ENCODE measurements around the gene SLC2A2.
A peak's percentile ranks its signal among the peaks of the same experiment; 100 is the strongest.

The SLC2A2 gene

GRCh38 chr3:171001957-171002694 lies 24.4 kb downstream of the SLC2A2 start:
- H3K4me3 ChIP-seq (ENCODE audit: extremely low read depth, insufficient read depth, low read length, poor library complexity, severe bottlenecking): no peak overlapping the region
- no peaks in the 10 kb centered on the region for H3K9me3 ChIP-seq (ENCODE audit: control insufficient read depth, low read length)
- H3K4me1 ChIP-seq (ENCODE audit: control insufficient read depth, insufficient read depth, low read length, poor library complexity, severe bottlenecking): peaks cover 42% of the 10 kb centered on the region
- H3K27ac ChIP-seq (ENCODE audit: low read depth, low read length, severe bottlenecking): peak overlapping the region; percentile 38
- 96 to 100% methylated on average over 3 of the region's 5 CpGs for WGBS, 2 experiments (ENCODE audit: insufficient coverage in 2 of 2)
- H3K36me3 ChIP-seq (ENCODE audit: control insufficient read depth, insufficient read depth, low read length): no peaks in the 10 kb centered on the region

- no peaks in the 10 kb centered on the region for H3K9me3 ChIP-seq (ENCODE audit: control insufficient read depth, low read length)
- no peak overlapping the region for H3K27ac ChIP-seq (ENCODE audit: low read depth, low read length, severe bottlenecking)
- peaks cover 46% of the 10 kb centered on the region for H3K4me1 ChIP-seq (ENCODE audit: control insufficient read depth, insufficient read depth, low read length, poor library complexity, severe bottlenecking)
- WGBS, 2 experiments (ENCODE audit: insufficient coverage in 2 of 2): 100% methylated on average over 1 of the region's 1 CpG; no CpG with 5 or more reads in 1 of the 2 experiments
- no peaks in the 10 kb centered on the region for H3K36me3 ChIP-seq (ENCODE audit: control insufficient read depth, insufficient read depth, low read length)
- no peak overlapping the region for H3K4me3 ChIP-seq (ENCODE audit: extremely low read depth, insufficient read depth, low read length, poor library complexity, severe bottlenecking)
These were observed 25.1 kb downstream of the SLC2A2 start for GRCh38 chr3:171001250-171001893.

GRCh38 chr3:171000281-171000680 lies 26.2 kb downstream of the SLC2A2 start:
- no peak overlapping the region for H3K4me3 ChIP-seq (ENCODE audit: extremely low read depth, insufficient read depth, low read length, poor library complexity, severe bottlenecking)
- peaks cover 46% of the 10 kb centered on the region for H3K4me1 ChIP-seq (ENCODE audit: control insufficient read depth, insufficient read depth, low read length, poor library complexity, severe bottlenecking)
- H3K27ac ChIP-seq (ENCODE audit: low read depth, low read length, severe bottlenecking): no peak overlapping the region
- 86 to 100% methylated on average over 1 of the region's 4 CpGs for WGBS, 2 experiments (ENCODE audit: insufficient coverage in 2 of 2)
- no peaks in the 10 kb centered on the region for H3K36me3 ChIP-seq (ENCODE audit: control insufficient read depth, insufficient read depth, low read length)
- no peaks in the 10 kb centered on the region for H3K9me3 ChIP-seq (ENCODE audit: control insufficient read depth, low read length)

- H3K9me3 ChIP-seq (ENCODE audit: control insufficient read depth, low read length): no peaks in the 10 kb centered on the region
- H3K27ac ChIP-seq (ENCODE audit: low read depth, low read length, severe bottlenecking): no peak overlapping the region
- 86 to 100% methylated on average over 1 of the region's 2 CpGs for WGBS, 2 experiments (ENCODE audit: insufficient coverage in 2 of 2)
- peaks cover 46% of the 10 kb centered on the region for H3K4me1 ChIP-seq (ENCODE audit: control insufficient read depth, insufficient read depth, low read length, poor library complexity, severe bottlenecking)
- no peak overlapping the region for H3K4me3 ChIP-seq (ENCODE audit: extremely low read depth, insufficient read depth, low read length, poor library complexity, severe bottlenecking)
- H3K36me3 ChIP-seq (ENCODE audit: control insufficient read depth, insufficient read depth, low read length): no peaks in the 10 kb centered on the region
These were observed 26.7 kb downstream of the SLC2A2 start for GRCh38 chr3:170999737-171000242.

- no peak overlapping the region for H3K4me3 ChIP-seq (ENCODE audit: extremely low read depth, insufficient read depth, low read length, poor library complexity, severe bottlenecking)
- 86 to 95% methylated on average over 4 of the region's 5 CpGs for WGBS, 2 experiments (ENCODE audit: insufficient coverage in 2 of 2)
- H3K4me1 ChIP-seq (ENCODE audit: control insufficient read depth, insufficient read depth, low read length, poor library complexity, severe bottlenecking): peaks cover 46% of the 10 kb centered on the region
- H3K9me3 ChIP-seq (ENCODE audit: control insufficient read depth, low read length): no peaks in the 10 kb centered on the region
- H3K36me3 ChIP-seq (ENCODE audit: control insufficient read depth, insufficient read depth, low read length): no peaks in the 10 kb centered on the region
- H3K27ac ChIP-seq (ENCODE audit: low read depth, low read length, severe bottlenecking): peak overlapping the region; percentile 50
These were observed 28.3 kb downstream of the SLC2A2 start for GRCh38 chr3:170997961-170998913.

GRCh38 chr3:170992854-170993253 lies 33.7 kb downstream of the SLC2A2 start:
- H3K4me1 ChIP-seq (ENCODE audit: control insufficient read depth, insufficient read depth, low read length, poor library complexity, severe bottlenecking): peaks cover 6% of the 10 kb centered on the region
- H3K27ac ChIP-seq (ENCODE audit: low read depth, low read length, severe bottlenecking): no peak overlapping the region
- no peaks in the 10 kb centered on the region for H3K9me3 ChIP-seq (ENCODE audit: control insufficient read depth, low read length)
- WGBS, 2 experiments (ENCODE audit: insufficient coverage in 2 of 2): 83 to 100% methylated on average over 1 of the region's 2 CpGs
- no peak overlapping the region for H3K4me3 ChIP-seq (ENCODE audit: extremely low read depth, insufficient read depth, low read length, poor library complexity, severe bottlenecking)
- H3K36me3 ChIP-seq (ENCODE audit: control insufficient read depth, insufficient read depth, low read length): no peaks in the 10 kb centered on the region

GRCh38 chr3:170991664-170992063 lies 34.9 kb downstream of the SLC2A2 start:
- WGBS, 2 experiments (ENCODE audit: insufficient coverage in 2 of 2): 83% methylated on average over 1 of the region's 2 CpGs; no CpG with 5 or more reads in 1 of the 2 experiments
- no peaks in the 10 kb centered on the region for H3K36me3 ChIP-seq (ENCODE audit: control insufficient read depth, insufficient read depth, low read length)
- H3K9me3 ChIP-seq (ENCODE audit: control insufficient read depth, low read length): no peaks in the 10 kb centered on the region
- H3K27ac ChIP-seq (ENCODE audit: low read depth, low read length, severe bottlenecking): no peak overlapping the region
- H3K4me3 ChIP-seq (ENCODE audit: extremely low read depth, insufficient read depth, low read length, poor library complexity, severe bottlenecking): no peak overlapping the region
- no peaks in the 10 kb centered on the region for H3K4me1 ChIP-seq (ENCODE audit: control insufficient read depth, insufficient read depth, low read length, poor library complexity, severe bottlenecking)

- WGBS, 2 experiments (ENCODE audit: insufficient coverage in 2 of 2): 95 to 98% methylated on average over 5 of the region's 5 CpGs
- no peaks in the 10 kb centered on the region for H3K36me3 ChIP-seq (ENCODE audit: control insufficient read depth, insufficient read depth, low read length)
- no peak overlapping the region for H3K27ac ChIP-seq (ENCODE audit: low read depth, low read length, severe bottlenecking)
- no peaks in the 10 kb centered on the region for H3K4me1 ChIP-seq (ENCODE audit: control insufficient read depth, insufficient read depth, low read length, poor library complexity, severe bottlenecking)
- no peak overlapping the region for H3K4me3 ChIP-seq (ENCODE audit: extremely low read depth, insufficient read depth, low read length, poor library complexity, severe bottlenecking)
- no peaks in the 10 kb centered on the region for H3K9me3 ChIP-seq (ENCODE audit: control insufficient read depth, low read length)
These were observed 37.3 kb downstream of the SLC2A2 start for GRCh38 chr3:170989100-170989648.

- 83 to 100% methylated on average over 2 to 3 of the region's 3 CpGs for WGBS, 2 experiments (ENCODE audit: insufficient coverage in 2 of 2)
- no peak overlapping the region for H3K4me3 ChIP-seq (ENCODE audit: extremely low read depth, insufficient read depth, low read length, poor library complexity, severe bottlenecking)
These were observed 38.1 kb downstream of the SLC2A2 start for GRCh38 chr3:170988378-170988777.

GRCh38 chr3:170985304-170985703 lies 41.2 kb downstream of the SLC2A2 start:
- Histone ChIP-seq H3K27ac (ENCODE audit: low read depth, low read length, severe bottlenecking) (no peak overlapping the region), H3K4me1 (ENCODE audit: control insufficient read depth, insufficient read depth, low read length, poor library complexity, severe bottlenecking) (no peaks in the 10 kb centered on the region), H3K9me3 (ENCODE audit: control insufficient read depth, low read length) (no peaks in the 10 kb centered on the region), H3K4me3 (ENCODE audit: extremely low read depth, insufficient read depth, low read length, poor library complexity, severe bottlenecking) (no peak overlapping the region), H3K36me3 (ENCODE audit: control insufficient read depth, insufficient read depth, low read length) (no peaks in the 10 kb centered on the region)
- WGBS, 2 experiments (ENCODE audit: insufficient coverage in 2 of 2): 100% methylated on average over 1 of the region's 2 CpGs; no CpG with 5 or more reads in 1 of the 2 experiments

More at GRCh38 chr3:170988378-170988777, 38.1 kb downstream of the SLC2A2 start:
- H3K9me3 ChIP-seq (ENCODE audit: control insufficient read depth, low read length): no peaks in the 10 kb centered on the region
- no peaks in the 10 kb centered on the region for H3K4me1 ChIP-seq (ENCODE audit: control insufficient read depth, insufficient read depth, low read length, poor library complexity, severe bottlenecking)
- H3K36me3 ChIP-seq (ENCODE audit: control insufficient read depth, insufficient read depth, low read length): no peaks in the 10 kb centered on the region
- H3K27ac ChIP-seq (ENCODE audit: low read depth, low read length, severe bottlenecking): no peak overlapping the region
